GM06990 (cell line): ENCODE data around the gene GGN.
"Not testable (repeated sequence)": the region's sequence is repeated elsewhere in the genome, so short reads cannot be mapped to it uniquely, and the experiment has no call there.

Experiments
- DNase-seq: peaks from one replicate; pipeline ENCODE4 v3.0.0-alpha.2; 2011; ENCODE audit not compliant: insufficient read length; ENCODE audit errors: extremely low read depth
- H3K27me3 ChIP-seq: replicated peaks from 2 replicates; pipeline ENCODE4 v1.6.0; 2011; ENCODE audit warnings: low read length; ENCODE audit not compliant: control insufficient read depth, insufficient read depth
- H3K36me3 ChIP-seq: 2 replicates; pipeline ENCODE4 v1.5.1; 2011; ENCODE audit warnings: low read length; ENCODE audit not compliant: control insufficient read depth, insufficient read depth
- H3K4me3 ChIP-seq: replicated peaks from 2 replicates; pipeline ENCODE4 v1.5.1; 2011; ENCODE audit warnings: low read depth, mild to moderate bottlenecking, control low read depth, low read length
- TF ChIP-seq, protein P1 (sequence below): IDR thresholded peaks from 2 replicates; pipeline ENCODE4 v1.5.1; 2011; ENCODE audit warnings: low read length, control low read depth, mild to moderate bottlenecking, inconsistent platforms; ENCODE audit not compliant: insufficient read depth, poor library complexity, severe bottlenecking

The GGN gene

DNA sequence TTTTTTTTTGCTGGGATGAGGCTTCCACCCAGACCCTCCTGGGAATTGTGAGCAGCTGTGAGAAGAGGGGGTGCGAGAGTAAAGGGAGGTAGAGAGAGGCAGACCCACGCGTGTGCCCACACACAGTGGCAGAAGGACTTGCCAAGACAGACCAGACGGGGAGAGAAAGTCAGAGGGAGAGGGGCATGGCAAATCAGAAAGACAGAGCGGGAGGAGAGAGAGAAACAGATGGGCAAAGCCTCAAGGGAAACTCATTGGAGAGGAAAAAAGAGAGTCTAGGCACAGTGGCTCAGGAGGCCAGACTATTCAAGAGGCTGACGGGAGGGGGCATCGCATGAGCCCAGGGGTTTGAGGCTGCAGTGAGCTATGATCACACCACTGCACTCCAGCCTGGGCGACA lies 35.2 kb downstream of the GGN start:
- Histone ChIP-seq H3K36me3 (no peaks in the 10 kb centered on the region), H3K27me3 (no peaks in the 10 kb centered on the region; the same call in 1 of the 2 replicates), H3K4me3 (no peak overlapping the region)
- TF ChIP-seq, protein P1, sequence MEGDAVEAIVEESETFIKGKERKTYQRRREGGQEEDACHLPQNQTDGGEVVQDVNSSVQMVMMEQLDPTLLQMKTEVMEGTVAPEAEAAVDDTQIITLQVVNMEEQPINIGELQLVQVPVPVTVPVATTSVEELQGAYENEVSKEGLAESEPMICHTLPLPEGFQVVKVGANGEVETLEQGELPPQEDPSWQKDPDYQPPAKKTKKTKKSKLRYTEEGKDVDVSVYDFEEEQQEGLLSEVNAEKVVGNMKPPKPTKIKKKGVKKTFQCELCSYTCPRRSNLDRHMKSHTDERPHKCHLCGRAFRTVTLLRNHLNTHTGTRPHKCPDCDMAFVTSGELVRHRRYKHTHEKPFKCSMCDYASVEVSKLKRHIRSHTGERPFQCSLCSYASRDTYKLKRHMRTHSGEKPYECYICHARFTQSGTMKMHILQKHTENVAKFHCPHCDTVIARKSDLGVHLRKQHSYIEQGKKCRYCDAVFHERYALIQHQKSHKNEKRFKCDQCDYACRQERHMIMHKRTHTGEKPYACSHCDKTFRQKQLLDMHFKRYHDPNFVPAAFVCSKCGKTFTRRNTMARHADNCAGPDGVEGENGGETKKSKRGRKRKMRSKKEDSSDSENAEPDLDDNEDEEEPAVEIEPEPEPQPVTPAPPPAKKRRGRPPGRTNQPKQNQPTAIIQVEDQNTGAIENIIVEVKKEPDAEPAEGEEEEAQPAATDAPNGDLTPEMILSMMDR: no peak
- DNase-seq: no peak

DNA sequence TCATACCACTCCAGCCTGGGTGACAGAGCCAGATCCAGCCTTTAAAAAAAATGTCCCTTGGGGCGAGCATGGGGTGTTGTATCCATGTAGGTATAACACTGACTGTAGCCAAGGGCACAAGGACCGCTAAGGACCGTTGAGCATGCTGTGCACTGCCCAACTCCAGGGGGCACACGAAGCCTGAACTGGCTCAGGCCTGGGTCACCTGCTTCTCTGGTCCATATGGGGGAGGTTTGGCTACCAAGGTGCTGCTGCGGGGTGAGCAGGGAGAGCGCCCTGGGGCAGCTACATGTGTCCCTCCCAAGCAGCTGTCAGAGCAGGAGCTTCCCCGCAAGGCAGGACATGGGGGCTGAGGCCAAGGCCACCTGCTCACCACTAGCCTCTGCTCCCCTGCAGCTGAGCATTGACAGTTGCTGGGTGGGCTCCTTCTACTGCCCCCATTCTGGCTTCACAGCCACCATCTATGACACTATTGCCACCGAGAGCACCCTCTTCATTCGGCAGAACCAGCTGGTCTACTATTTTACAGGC lies 35.9 kb downstream of the GGN start:
- TF ChIP-seq, protein P1: no peak
- H3K27me3 ChIP-seq: no peaks in the 10 kb centered on the region; the same call in 1 of the 2 replicates
- no peaks in the 10 kb centered on the region for H3K36me3 ChIP-seq
- H3K4me3 ChIP-seq: no peak overlapping the region
- DNase-seq: no peak

DNA sequence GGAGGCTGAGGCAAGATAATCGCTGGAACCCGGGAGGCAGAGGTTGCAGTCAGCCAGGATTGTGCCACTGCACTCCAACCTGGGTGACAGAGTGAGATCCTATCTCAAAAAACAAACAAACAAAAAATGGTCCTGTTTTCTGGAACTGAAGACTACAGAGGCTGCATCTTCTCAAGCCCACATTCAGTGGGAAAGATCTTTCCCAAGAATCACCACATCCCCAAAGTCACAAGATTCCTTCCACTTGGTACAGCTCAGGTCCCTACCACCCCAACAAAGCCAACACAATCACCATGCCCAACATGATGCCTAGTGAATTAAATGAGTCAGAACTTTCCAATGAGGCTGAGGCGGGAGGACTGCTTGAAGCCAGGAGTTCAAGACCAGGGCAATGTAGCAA lies 37.0 kb downstream of the GGN start:
- TF ChIP-seq, protein P1: no peak
- no peaks in the 10 kb centered on the region for H3K36me3 ChIP-seq
- H3K27me3 ChIP-seq: no peaks in the 10 kb centered on the region; the same call in 1 of the 2 replicates
- DNase-seq: no peak
- no peak overlapping the region for H3K4me3 ChIP-seq

DNA sequence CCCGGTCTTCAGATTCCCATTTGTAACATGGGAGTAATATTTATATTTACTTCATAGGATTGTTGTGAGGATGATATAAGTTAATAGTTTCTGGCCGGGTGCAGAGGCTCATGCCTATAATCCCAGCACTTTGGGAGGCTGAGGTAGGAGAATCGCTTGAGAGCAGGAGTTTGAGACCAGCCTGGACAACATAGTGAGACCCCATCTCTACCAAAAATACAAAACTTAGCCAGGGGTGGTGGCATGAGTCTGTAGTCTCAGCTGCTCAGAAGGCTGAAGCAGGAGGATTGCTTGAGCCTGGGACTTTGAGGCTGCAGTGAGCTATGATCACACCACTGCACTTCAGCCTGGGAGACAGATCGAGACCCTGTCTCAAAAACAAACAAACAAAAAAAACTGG lies 41.0 kb downstream of the GGN start:
- TF ChIP-seq, protein P1: no peak
- H3K4me3 ChIP-seq: no peak overlapping the region
- H3K36me3 ChIP-seq: no peaks in the 10 kb centered on the region
- DNase-seq: no peak
- no peaks in the 10 kb centered on the region for H3K27me3 ChIP-seq

DNA sequence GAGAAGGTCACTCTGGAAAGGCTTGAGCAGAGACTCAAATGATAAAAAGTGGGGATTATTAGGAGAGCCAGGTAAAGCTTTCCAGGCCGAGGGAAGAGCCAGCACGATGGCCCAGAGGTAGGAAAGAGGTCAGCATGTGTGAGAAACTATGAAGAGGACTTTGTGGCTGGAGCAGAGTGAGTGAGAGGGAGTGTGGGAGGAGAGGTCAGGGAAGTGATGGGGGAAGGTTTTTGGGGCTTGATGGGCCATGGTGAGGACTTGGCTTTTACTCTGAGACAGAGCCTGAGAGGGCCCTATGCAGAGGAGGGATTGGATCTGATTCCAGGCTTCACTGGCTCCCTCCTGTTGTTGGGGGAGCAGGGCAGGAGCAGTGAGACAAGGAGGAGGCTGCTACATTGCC lies 46.9 kb downstream of the GGN start:
- Histone ChIP-seq H3K4me3 (no peak overlapping the region), H3K36me3 (no peaks in the 10 kb centered on the region), H3K27me3 (no peaks in the 10 kb centered on the region)
- DNase-seq: no peak
- TF ChIP-seq, protein P1: no peak

DNA sequence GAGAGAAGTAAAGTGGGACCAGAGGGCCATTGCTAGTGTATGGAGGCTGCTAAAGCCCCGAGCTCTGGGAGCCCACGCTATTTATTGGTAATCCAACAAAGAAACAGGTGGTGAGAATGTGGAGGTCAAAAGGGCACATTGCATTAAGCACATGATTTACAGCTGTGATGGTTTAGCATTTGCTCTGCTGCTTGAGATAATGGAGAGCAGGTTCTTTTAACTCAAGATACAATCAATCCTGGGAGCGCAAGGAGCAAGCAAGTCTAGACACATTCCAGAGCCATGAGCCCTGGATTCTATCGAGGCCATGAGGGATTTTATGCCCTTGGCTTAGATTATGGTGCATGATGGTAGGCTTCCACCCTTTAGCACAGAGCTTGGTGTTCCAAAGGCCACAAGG lies 48.8 kb downstream of the GGN start:
- DNase-seq, H3K4me3 ChIP-seq, H3K36me3 ChIP-seq, H3K27me3 ChIP-seq: not testable (repeated sequence)
